ENCODE results near the gene ADIRF.

The ADIRF gene

GRCh38 chr10:86942441-86943315 is 25.6 kb upstream of the ADIRF start:
- no peak for DNase-seq (ENCODE audit: low read depth)

GRCh38 chr10:86943316-86944030 is 24.8 kb upstream of the ADIRF start:
- TF ChIP-seq, protein P1, sequence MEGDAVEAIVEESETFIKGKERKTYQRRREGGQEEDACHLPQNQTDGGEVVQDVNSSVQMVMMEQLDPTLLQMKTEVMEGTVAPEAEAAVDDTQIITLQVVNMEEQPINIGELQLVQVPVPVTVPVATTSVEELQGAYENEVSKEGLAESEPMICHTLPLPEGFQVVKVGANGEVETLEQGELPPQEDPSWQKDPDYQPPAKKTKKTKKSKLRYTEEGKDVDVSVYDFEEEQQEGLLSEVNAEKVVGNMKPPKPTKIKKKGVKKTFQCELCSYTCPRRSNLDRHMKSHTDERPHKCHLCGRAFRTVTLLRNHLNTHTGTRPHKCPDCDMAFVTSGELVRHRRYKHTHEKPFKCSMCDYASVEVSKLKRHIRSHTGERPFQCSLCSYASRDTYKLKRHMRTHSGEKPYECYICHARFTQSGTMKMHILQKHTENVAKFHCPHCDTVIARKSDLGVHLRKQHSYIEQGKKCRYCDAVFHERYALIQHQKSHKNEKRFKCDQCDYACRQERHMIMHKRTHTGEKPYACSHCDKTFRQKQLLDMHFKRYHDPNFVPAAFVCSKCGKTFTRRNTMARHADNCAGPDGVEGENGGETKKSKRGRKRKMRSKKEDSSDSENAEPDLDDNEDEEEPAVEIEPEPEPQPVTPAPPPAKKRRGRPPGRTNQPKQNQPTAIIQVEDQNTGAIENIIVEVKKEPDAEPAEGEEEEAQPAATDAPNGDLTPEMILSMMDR (IDR thresholded peaks at IDR 0.05; ENCODE audit: insufficient read depth, low read depth, low read length, missing control alignments) = no peak

More at GRCh38 chr10:86942441-86943315, 25.6 kb upstream of the ADIRF start:
- H3K4me3 ChIP-seq (ENCODE audit: low read length) = no peak overlapping the region
- TF ChIP-seq, protein P1 (IDR thresholded peaks at IDR 0.05; ENCODE audit: insufficient read depth, low read depth, low read length, missing control alignments) = no peak

GRCh38 chr10:86944031-86944419 is 24.3 kb upstream of the ADIRF start:
- TF ChIP-seq, protein P1 (IDR thresholded peaks at IDR 0.05; ENCODE audit: insufficient read depth, low read depth, low read length, missing control alignments) = no peak
- H3K4me3 ChIP-seq (ENCODE audit: low read length) = no peak overlapping the region
- DNase-seq (ENCODE audit: low read depth) = no peak

More at GRCh38 chr10:86943316-86944030, 24.8 kb upstream of the ADIRF start:
- no peak for DNase-seq (ENCODE audit: low read depth)
- no peak overlapping the region for H3K4me3 ChIP-seq (ENCODE audit: low read length)

DNA sequence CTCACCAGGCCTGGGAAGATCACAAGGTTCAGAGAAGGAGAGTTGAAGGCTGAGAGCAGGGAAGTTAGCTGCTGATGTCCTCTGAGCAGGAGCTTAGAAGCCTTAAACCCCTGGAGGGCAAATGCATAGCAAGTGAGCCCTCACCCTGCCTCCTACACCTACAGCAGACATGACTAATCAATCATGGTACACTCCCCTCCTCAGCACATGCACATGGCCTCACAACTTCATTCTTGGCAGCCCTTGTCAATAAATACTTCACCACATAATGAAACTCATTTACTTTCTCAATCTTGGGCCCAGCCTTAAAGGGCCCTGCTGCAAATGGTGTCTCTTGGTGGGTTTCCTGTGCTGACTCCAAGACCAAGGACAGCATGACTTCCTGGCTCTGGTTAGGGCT is 23.8 kb upstream of the ADIRF start:
- TF ChIP-seq, protein P1 (IDR thresholded peaks at IDR 0.05; ENCODE audit: insufficient read depth, low read depth, low read length, missing control alignments) = no peak
- no peak overlapping the region for H3K4me3 ChIP-seq (ENCODE audit: low read length)
- peak; percentile 75 for DNase-seq (ENCODE audit: low read depth)

GRCh38 chr10:86944907-86945306 is 23.4 kb upstream of the ADIRF start:
- no peak for DNase-seq (ENCODE audit: low read depth)
- no peak overlapping the region for H3K4me3 ChIP-seq (ENCODE audit: low read length)
- TF ChIP-seq, protein P1 (IDR thresholded peaks at IDR 0.05; ENCODE audit: insufficient read depth, low read depth, low read length, missing control alignments) = no peak

GRCh38 chr10:86945361-86946212 is 22.7 kb upstream of the ADIRF start:
- DNase-seq (ENCODE audit: low read depth) = peak; percentile 40
- TF ChIP-seq, protein P1 (IDR thresholded peaks at IDR 0.05; ENCODE audit: insufficient read depth, low read depth, low read length, missing control alignments) = no peak
- H3K4me3 ChIP-seq (ENCODE audit: low read length) = no peak overlapping the region

Data from epithelial cell of esophagus (primary cell).